ENCODE results near the gene NSUN3.

NSUN3 gene

GRCh38 chr3:94175677-94176076, 112.8 kb downstream of the NSUN3 start:
- H3K9me3 Mint-ChIP-seq, result no peaks in the 10 kb centered on the region

DNA sequence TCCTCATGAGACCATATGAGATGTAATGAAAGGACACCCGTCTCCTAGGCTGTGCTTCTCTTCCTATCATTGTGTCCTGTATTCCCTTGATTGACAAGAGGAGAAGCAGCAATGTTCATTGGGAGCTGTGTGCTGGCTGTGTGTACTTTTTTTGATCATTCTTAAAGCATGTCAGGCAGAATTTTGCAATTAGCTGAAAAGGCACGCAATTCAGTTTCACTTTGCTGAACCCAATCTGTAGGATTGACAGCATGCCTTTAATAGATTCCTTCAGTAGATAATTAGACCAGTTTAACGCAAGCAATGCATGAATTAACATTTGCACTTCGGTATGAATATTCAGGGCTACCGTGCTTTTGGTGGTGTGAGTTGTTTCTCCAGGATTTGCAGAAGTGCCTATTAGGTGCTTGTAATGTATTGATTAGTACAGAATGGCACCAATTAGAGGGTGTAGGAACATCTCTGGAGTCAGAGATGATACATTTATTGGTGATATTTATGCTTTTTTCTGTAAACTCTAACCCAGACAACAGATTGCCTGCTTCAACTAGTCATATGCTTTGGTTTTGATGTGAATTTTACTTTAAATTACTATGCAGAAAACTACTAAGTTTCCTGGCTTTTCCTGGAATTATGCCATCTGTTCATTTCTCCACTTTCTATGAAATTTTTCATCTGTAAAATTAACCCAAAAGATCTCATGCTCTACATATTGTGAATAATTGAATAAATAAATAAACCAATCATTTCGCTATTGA, 114.3 kb downstream of the NSUN3 start:
- H3K9me3 Mint-ChIP-seq, result no peaks in the 10 kb centered on the region
- H3K36me3 Mint-ChIP-seq (ENCODE audit: low read depth), result no peaks in the 10 kb centered on the region
- no peak overlapping the region for H3K4me3 Mint-ChIP-seq
- H3K4me1 Mint-ChIP-seq (ENCODE audit: low read depth), result no peaks in the 10 kb centered on the region
- peaks cover 4% of the 10 kb centered on the region for H3K27me3 Mint-ChIP-seq
- no peak overlapping the region for H3K27ac Mint-ChIP-seq

More at GRCh38 chr3:94175677-94176076, 112.8 kb downstream of the NSUN3 start:
- Mint-ChIP-seq H3K36me3 (ENCODE audit: low read depth) (no peaks in the 10 kb centered on the region), H3K4me1 (ENCODE audit: low read depth) (no peaks in the 10 kb centered on the region), H3K27me3 (peaks cover 4% of the 10 kb centered on the region), H3K27ac (no peak overlapping the region), H3K4me3 (no peak overlapping the region)

Data from stimulated activated naive CD8-positive, alpha-beta T cell treated with anti-CD3 and anti-CD28 coated beads, Interleukin-15, Interleukin-2, amounts not matched to agents 100 ng/mL and 50 ng/mL, for 24 hours (primary cell).